Activated T-cell treated with anti-CD3 and anti-CD28 coated beads for 4 hours (primary cell): Measurements from ENCODE around the gene FAM204A.

Experiments
- DNase-seq: peaks from one replicate; pipeline ENCODE4 v3.0.0-alpha.2; 2020

Gene FAM204A

DNA sequence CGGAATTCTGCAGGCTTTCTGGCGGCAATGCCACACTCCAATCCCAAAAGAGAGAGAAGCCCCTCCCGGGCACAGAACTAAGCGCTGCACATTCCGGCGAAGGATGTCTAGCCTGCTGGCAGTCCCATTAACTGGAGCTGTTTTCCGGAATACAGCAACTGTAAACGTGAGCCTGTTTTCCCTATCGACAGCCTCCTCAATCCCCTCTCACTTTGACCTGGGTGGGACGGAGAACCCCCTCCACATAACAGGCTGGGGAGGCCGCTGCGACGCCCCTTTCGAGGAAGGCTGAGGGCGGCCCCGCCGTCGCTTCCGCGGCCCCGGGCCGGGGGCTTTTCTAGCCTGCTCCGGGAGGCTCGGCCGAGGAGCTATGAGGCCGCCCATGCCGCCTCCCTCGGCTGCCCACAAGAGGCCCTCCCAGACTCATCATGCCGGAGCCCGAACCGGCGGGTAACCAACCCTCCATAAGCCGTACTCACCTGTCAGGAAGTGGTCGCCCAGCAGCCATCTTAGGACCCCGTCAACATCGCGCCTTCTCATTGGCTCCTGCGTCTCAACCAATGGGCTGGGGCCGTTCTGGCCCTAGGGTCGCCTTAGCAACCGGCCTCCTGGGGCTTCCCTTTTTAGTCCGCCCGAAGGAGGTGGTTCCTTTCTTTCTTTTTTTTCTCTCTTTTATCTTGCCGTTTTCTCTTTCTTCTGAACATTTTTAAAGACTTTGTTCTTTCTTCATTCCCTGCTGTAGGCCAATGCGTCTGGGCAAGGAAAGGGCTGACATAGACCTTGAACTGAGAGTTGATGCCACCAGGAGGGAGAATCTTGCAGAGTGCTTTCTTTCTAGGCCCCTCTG is at the start of gene FAM204A:
Gene FAM204A (minus strand): TSS at position 534 of the 847 bp plus-strand sequence. CDS start 5,909 bp downstream, outside the sequence.
- DNase-seq: peak; percentile 96

DNA sequence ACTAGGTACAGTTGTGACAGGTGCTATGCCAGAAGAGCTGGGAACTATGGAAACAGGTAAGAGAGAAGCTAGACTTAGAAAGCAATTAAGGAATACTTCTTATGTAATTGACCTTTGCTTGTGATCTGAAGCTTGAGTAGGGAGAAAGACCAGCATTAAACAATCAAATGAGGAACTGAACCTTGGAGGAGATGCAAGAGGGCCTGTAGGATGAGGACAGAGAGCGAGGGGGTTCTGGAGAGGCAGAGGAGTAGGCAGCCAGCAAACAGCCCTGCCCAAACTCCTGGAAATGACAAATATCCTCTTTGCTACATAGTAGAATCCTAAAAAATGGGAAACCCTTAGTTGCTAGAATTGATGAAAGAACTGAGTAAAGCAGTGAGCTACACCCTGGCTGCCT is 41.6 kb upstream of the FAM204A start:
- no peak for DNase-seq

DNA sequence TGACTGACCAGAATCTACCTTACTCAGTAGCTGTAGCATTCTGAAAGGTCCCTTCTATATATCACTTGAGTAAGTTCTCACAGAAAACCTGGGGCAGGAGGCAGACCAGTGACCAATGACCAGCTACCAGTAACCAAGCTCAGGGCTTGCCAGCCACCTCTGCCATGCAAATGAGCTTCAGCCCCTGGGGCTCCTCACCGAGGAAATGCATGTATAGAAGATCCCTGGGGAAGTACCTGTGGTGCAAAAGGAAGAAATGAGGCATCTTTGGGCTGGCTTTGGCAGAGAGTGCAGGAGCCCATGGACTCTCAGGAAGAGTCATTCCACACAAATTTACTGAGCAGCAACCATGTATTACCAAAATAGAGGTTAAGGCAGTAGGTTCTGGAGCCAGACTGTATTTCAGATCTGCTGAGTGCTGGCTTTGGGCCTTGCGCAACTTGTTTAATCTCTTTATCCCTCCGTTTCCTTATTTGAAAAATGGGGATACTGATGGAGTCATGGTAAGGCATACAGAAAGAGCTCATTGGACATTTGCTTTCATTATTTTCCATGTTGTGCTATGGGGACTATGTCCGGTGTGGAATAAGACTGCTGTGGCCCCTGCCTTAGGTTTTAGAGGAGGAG is 41.1 kb upstream of the FAM204A start:
- DNase-seq: no peak

DNA sequence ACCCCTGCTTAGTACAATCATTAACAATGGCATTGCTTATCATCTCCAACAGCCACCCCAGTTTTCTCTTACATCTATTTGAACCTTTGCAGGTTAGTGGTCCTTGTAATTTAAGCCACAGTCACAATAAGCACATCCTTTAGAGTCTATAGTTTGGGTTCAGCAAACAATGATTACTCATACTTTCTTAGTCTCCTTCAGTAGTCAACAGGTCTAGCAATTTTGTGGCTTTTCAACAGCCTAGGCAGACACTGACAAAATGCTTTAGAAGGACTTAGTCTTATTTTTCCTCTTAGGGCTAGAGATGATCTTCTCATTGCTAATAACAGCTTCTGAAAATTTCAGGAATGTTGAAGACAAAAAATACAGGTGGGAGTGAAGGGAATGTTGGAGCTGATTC is 32.3 kb upstream of the FAM204A start:
- DNase-seq: no peak

DNA sequence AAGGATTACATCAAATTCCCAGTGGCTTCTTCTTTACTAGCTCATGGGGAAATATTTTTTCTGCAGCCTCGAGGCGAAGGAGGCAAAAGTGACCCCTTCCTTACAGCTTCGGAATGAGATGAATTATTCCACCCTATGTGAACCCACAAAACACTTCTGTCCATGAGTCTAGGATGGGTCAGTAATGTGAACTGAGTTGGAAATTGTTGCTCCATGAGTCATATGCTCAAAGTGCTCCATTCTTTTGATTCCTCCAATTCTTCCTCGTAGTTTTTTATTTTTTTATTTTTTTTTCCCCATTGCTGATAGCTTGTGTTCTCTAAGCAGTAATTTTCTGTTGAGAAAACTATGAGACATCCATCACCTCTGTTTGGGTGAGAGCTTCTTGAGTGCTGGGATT is 31.7 kb upstream of the FAM204A start:
- no peak for DNase-seq

DNA sequence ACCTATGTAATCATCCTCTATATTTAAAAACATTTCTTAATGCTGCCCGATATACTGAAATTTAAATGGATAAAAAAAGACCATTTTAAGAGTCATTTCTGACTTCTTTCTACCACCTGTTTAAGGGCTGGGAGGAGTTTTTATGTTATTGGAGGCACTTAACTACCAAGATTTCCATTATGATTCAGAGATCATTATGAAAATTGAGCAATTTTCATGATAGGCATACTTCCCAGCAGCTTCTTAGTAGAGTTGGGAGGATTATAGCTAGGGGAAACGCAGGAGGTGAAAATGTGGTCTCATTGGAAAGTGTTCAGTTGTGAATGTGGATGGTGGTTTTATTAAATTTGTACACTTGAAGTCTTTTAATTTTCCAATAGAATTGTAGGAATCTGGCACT is 28.4 kb upstream of the FAM204A start:
- no peak for DNase-seq

DNA sequence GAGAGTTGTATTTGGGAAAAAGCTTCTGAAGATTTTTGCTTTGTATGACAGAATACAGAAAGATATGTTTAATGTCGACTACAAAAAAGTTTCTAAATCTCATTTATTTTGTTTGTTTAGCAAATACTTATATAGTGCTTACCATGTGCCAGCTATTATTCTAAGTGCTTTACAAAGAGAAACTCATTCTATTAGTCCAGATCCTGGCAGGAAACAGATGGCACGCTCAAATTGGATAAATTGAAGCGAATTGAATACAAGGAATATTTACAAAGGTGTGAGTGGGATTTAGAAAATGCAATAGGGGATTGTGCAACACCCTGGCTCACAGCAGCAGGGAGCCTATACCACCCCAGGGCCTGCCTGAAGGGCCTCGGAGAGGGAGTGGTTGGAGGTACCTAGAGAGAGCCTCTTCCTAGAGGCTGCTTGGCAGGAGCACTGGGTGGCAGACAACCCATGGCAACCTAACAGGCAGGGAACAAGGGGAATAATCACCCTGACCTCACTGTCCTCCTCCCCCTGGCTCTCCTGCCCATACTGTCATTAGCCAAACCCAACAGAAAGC is 27.6 kb upstream of the FAM204A start:
- no peak for DNase-seq

DNA sequence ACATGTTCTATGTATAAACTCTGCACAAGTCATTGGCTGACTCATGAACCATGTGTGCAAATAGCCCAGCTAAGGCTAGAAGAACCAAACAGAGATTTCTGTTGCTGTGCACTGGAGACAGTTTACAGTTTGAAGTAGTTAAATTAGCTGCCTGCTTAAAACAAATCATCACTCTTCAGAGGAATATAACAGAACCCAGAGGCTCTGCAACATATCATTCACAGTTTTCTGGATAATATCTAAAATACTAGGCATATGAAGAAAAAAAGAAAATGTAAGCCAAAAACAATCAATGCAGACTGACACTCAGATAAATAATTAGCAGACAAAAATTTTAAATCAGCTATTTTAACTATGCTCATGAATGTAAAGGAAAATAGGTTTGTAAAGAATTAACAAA is 23.6 kb upstream of the FAM204A start:
- DNase-seq: no peak

DNA sequence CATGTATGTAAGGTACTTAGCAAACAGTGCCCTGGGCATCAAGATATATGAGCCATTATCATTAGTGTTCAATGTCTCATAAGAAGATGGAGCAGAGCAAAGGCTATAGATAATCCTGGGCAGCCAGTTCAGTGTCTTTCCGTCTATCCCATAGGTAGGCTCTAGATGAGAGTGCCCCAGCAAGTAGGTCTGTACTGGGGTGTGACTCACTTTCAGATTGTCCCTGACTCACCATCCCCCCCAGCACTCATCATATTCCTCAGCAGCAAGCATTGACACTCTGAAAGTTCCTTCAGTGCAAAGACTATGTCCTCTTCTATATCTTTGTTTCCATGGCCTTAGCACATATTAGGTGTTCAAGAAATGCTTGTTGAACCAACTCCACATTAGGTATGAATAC is 20.0 kb upstream of the FAM204A start:
- DNase-seq: no peak

DNA sequence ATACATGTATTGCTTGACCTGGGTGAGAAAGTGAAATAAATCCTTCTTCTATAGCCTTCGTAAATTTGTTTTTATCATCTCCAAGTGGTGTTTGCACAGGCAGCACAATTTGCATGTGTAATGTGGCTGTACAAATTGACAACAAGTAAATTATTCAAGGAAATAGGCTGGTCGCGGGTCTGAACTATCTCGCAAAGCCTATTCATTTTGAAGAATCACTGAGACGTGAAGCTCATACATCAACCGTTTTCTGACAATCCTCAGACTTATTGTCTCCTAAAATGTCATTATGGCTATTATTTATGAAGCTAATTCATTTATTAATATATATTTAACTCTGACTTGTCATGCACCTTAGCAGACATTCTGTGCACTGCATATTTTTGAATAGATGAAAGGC is 16.2 kb upstream of the FAM204A start:
- DNase-seq: no peak

DNA sequence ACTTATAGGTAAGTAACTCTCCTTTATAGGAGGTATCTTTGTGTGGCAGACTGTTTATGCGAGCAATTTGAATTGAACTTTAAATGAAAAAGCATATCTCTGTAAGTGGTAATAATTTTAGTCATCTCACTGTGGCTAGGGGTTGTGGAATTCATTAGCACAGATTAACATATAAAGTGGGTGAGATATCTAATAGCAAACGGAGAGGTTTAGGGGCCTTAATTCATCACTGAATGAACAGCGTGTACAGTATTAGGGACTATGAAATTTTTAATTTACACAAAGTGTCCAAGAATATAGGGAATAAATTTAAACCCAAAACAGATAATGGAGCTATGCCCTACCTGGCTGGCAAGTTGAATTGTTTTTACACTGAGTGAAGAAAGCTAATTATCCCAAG is 15.7 kb upstream of the FAM204A start:
- DNase-seq: no peak

DNA sequence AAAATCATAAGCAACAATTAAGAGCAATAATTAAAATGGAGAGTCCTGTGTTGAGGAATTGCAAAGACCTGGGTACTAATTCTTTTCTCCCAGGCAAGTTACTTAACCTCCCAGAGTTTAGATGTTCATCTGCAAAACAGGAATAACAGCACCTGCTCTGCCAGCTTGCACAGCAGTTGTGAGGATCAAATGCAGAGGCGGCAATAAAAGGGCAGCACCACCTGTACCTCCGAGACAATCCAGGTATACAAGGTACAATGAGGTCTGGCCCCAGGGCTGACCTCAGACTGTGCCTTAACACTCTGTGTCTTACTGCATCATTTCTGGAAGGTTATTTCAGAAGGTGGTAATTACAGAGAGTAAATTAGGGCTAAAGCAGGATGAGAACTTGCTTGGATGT is 14.5 kb upstream of the FAM204A start:
- no peak for DNase-seq

DNA sequence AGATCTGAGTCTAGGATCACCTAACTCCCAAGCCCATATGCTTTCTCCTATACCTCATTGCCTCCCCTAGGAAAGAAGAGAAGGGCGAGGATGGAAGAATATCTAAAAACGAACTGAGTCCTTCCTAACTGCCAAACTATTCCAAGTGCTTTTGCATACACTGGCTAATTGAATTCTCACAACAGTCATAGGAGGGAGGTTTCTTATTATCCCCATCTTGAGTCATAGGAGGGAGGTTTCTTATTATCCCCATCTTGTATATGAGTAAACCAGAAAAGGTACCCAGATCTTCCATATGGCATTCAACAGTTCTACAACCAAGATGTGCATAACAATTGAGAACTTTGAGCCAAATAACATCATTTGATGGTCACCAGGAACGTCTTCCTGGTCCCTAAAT is 13.1 kb upstream of the FAM204A start:
- DNase-seq: no peak

DNA sequence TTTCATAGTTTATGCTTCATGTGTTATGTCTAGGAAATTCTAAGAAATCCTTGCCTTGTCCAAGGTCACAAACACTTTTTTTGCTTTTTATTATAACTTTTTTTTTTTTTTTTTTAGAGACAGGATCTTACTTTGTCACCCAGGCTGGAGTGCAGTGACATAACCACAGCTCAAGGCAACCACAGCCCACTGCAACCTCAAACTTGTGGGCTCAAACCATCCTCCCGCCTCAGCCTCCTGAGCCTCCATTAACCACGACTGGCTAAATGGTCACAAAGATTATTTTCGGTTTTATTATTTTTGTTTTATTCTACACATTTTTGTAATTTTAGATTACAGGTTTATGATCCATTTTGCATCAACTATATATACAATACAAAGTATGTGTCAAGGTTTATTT is 7.1 kb upstream of the FAM204A start:
- no peak for DNase-seq

DNA sequence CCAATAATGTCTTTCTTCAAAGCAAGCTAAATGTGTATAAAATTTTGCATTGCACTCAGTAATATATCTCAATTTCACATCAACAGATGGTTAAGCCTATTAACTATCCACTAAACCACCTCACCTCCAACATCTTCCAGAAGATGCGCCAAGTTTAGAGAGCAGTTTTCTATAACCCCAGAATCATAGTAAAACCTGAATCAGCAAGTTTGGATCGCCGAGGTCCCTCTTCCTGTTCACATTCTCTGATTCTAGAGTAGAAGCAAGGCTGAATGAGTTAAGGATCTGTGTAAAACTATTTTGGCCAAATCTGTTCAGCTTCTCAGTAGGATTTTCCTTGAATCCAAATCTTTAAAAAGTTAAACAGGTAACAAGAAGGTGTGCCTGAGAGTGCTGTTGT is 1.4 kb upstream of the FAM204A start:
- no peak for DNase-seq

DNA sequence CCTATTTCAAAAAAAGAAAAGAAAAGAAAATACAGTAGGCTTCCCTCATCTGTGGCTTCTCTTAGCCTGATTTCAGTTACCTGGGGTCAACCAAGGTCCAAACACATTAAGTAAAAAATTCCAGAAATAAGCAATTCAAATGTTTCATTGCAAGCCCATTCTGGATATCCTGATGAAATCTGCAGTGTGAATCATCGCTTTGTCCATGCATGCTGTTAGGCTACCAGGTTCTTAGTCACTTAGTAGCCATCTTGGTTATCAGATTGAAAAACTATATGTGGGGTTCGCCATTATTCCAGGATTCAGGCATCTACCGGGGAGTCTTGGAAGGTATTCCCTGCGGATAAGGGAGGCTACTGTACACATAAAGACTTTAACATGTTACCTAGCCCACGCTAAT is 991 bp upstream of the FAM204A start:
- no peak for DNase-seq

DNA sequence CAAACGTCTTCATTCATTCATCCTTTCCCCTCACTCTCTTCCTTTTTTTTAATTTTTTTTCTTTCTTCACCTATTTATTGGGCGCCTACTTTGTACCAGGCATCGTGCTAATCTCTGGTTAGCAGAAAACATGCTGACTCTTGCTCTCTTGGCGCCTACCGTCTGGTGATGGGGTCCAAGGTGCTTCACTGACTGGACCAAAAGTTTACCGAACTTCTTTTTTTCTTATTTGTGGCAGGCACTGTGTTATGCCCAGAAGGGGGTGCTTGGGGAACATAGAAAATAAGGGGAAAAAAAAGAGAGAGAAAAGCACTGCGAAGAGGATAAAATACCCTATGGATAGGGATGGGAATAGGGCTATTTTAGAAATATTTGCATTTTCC is 505 bp upstream of the FAM204A start:
- no peak for DNase-seq

DNA sequence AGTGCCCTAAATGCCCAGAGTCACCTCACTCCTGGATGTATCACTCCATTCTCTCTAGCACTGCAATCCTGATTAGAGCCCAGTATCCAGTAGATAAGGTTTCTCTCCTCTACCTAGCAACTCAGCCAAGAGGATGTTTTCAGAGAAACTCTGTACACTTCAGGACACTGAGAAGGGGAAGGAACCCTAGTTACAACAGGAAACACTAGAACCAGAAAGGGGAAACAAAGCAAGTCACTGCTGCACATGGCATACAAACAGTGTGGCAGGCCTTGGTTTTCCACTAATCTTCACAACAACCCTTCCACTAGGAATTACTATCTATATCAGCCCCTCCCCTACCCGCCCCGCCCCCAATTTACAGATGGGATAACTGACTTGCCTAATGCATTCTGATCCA is 1.6 kb downstream of the FAM204A start:
- DNase-seq: no peak

DNA sequence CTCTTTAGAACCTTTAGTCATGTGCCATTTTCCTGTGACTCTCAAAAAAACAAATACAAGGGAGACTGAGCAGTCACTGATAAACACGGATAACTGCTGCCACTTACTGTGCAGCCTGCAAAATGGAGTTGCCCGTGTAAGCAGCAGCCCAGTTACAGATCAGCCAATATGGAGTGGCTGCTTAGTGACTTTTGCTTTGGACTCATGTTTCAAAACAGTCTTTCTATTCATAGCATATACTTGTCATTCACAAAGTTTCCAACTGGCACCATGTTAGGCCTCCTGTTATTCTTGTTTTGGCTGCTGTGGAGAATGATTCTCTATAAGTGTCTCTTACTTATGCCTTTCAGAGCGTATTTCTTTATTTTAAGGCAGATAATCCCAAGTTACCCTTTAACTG is 3.0 kb downstream of the FAM204A start:
- no peak for DNase-seq

DNA sequence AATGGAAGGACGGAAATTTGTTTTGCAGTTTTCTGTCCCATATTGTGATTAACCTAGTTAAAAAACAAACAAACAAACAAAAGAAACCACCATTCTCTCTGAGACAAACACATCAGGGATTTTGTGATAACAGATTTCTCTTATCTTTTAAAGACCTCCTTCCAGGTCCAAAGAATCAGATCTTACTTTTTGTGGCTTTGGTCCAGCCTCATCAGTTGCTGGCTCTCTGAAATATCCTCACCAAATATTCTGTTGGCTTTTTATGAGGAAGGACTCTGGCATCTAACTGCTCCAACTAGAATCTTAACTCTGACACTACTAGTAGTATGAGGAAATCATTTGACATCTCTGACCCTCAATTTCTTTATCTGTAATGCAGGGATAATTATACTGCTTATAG is 4.8 kb downstream of the FAM204A start:
- DNase-seq: no peak

DNA sequence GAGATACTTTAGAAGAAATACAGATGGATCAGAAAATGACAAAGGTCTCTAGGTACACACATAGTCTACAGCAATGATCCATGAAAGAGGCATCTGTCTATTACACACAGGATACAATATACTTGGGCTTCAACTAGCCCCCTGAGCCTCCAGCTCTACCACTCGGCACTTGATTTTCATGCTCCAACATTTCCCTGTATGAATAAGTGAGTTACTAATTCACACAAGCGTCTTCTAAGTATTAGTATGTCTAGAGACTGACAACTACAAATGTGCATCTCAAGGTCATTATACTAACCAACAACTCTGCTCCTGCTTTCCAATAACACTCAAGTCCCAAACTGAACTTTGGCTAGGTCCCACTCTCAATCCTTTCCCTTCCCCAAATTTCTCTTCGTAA is 8.3 kb downstream of the FAM204A start:
- no peak for DNase-seq

DNA sequence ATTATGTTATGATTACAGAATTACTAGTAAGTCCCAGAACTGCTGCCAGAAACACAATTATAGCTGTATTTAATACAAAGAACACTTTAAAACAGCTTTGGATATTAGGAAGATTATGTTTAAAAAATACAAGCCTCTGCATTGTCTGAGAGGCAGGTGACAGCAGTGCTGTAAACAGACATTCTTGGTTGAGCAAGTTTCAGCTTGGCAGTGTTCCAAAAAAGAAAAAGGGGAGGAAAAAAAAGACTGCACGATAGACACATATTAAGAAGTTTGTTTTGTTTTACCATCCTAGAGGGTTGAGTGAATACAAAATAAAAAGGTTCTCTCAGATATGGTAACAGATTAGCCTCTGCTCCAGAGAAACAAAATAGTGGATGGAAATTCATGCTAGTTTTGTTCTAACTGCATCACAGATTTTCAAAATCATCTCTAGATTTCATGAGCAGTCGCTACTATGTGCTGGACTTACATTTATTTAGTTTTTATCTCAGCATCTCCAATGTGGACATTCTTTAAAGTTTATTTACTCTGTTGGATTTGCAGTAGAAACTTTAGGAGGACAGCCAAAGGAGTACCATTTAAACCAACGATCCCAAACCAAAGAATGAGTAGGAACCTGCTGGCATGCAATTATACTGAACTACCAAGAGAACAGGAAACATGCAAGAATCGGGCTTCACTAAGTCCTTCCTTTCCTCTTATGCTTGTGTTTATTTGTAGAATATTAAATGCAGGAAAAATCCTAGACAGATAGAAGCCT is 9.0 kb downstream of the FAM204A start:
- DNase-seq: no peak

DNA sequence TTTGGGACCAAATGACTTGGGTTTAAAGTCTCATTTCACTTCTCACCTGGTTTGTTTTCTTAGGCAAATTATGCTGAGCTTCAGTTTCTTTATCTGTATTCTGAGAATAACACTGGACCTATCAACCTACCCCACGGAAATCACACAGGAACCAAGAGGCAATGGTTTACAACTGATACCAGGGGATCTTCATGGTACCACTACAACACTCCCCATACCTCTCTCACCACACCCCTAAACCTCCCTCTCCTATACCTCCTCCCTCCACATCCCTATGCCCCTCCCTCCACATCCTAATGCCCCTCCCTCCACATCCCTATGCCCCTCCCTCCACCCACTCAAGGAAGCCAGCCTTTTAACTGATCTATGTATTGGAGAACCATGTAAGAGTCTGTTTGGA is 9.9 kb downstream of the FAM204A start:
- DNase-seq: no peak
